Measurements from ENCODE around the gene PLET1. TPM values are rescaled to one million over a fixed set of nuclear protein-coding genes. Genes with fewer than 3 reads are reported as not detected.

The PLET1 gene
- total RNA-seq, 1 donor from 2014 or later: not detected

GRCh38 chr11:112288021-112288420 is 27.4 kb upstream of the PLET1 start:
- Histone ChIP-seq H3K27me3 (ENCODE audit: control insufficient read depth in 3 of 3, insufficient read depth in 3 of 3, low read length in 3 of 3) (no peaks in the 10 kb centered on the region), H3K4me3 (ENCODE audit: low read length in 3 of 3) (no peak overlapping the region), H3K36me3 (ENCODE audit: control insufficient read depth in 3 of 3, insufficient read depth in 3 of 3, low read length in 3 of 3) (no peaks in the 10 kb centered on the region), H3K27ac (ENCODE audit: low read depth, low read length) (no peak overlapping the region), H3K9ac (ENCODE audit: low read depth in 1 of 3, low read length in 3 of 3) (no peak overlapping the region), H3K9me3 (ENCODE audit: control insufficient read depth in 3 of 3, low read length in 3 of 3) (no peaks in the 10 kb centered on the region), H3K4me1 (ENCODE audit: control insufficient read depth in 3 of 3, insufficient read depth in 3 of 3, low read length in 3 of 3) (peaks cover 15 to 17% (median 16%) of the 10 kb centered on the region in 3 donors)

DNA sequence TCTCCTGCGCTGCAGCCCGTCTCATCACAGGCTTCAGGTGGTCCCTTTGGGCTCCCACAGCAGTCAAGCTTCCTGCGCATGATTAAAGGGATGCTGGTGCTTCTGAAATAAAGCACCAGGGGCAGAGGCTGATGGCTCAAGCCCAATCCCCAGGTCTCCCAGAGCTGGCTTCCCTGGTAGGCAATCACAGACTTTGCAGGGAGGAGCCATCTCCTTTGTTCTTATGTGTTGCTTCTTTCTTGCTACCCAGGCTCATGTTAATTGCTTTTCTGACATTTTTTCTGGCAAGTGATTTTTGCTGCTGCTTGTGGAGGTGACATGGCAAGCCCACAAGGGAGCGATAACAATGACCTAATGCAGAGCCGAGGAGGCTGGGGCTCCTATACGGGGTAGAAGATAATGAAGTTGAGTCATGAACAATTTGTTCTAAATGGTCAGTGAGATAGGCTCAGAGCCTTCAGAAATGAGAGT is 25.2 kb upstream of the PLET1 start:
- H3K9ac ChIP-seq (ENCODE audit: low read depth in 1 of 3, low read length in 3 of 3): no peak overlapping the region
- peaks cover 7 to 10% (median 7%) of the 10 kb centered on the region in 3 donors for H3K4me1 ChIP-seq (ENCODE audit: control insufficient read depth in 3 of 3, insufficient read depth in 3 of 3, low read length in 3 of 3)
- no peaks in the 10 kb centered on the region for H3K9me3 ChIP-seq (ENCODE audit: control insufficient read depth in 3 of 3, low read length in 3 of 3)
- H3K27me3 ChIP-seq (ENCODE audit: control insufficient read depth in 3 of 3, insufficient read depth in 3 of 3, low read length in 3 of 3): no peaks in the 10 kb centered on the region
- no peak overlapping the region for H3K4me3 ChIP-seq (ENCODE audit: low read length in 3 of 3)
- H3K27ac ChIP-seq (ENCODE audit: low read depth, low read length): no peak overlapping the region
- no peaks in the 10 kb centered on the region for H3K36me3 ChIP-seq (ENCODE audit: control insufficient read depth in 3 of 3, insufficient read depth in 3 of 3, low read length in 3 of 3)

DNA sequence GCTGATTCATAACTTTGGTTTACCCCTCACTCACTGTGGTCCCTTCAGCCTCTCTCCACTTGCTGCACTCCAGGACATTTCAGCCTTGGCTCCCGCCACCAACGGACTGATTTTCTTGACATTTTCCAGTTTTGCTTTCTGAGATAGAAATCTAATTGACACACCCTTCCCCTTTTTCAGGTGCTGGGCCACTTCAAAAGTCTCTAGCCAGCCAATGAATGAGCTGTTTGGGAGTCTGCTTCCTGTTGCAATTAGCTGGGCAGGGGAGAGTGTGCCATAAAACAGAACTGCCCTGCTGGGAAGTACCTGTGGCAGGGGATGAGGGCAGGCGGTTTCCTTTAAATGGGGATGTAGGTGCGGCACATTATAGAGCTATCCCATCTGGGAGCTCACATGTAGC is 21.1 kb upstream of the PLET1 start:
- no peak overlapping the region for H3K27ac ChIP-seq (ENCODE audit: low read depth, low read length)
- no peaks in the 10 kb centered on the region for H3K9me3 ChIP-seq (ENCODE audit: control insufficient read depth in 3 of 3, low read length in 3 of 3)
- no peaks in the 10 kb centered on the region for H3K27me3 ChIP-seq (ENCODE audit: control insufficient read depth in 3 of 3, insufficient read depth in 3 of 3, low read length in 3 of 3)
- H3K9ac ChIP-seq (ENCODE audit: low read depth in 1 of 3, low read length in 3 of 3): no peak overlapping the region
- H3K4me3 ChIP-seq (ENCODE audit: low read length in 3 of 3): no peak overlapping the region
- H3K4me1 ChIP-seq (ENCODE audit: control insufficient read depth in 3 of 3, insufficient read depth in 3 of 3, low read length in 3 of 3): peaks cover 4 to 5% (median 5%) of the 10 kb centered on the region in 3 donors
- no peaks in the 10 kb centered on the region for H3K36me3 ChIP-seq (ENCODE audit: control insufficient read depth in 3 of 3, insufficient read depth in 3 of 3, low read length in 3 of 3)

- H3K27ac ChIP-seq (ENCODE audit: low read depth, low read length): no peak overlapping the region
- no peaks in the 10 kb centered on the region for H3K36me3 ChIP-seq (ENCODE audit: control insufficient read depth in 3 of 3, insufficient read depth in 3 of 3, low read length in 3 of 3)
These were observed 19.8 kb upstream of the PLET1 start for GRCh38 chr11:112280268-112281126.

GRCh38 chr11:112279901-112280267 is 19.2 kb upstream of the PLET1 start:
- H3K36me3 ChIP-seq (ENCODE audit: control insufficient read depth in 3 of 3, insufficient read depth in 3 of 3, low read length in 3 of 3): no peaks in the 10 kb centered on the region
- H3K4me1 ChIP-seq (ENCODE audit: control insufficient read depth in 3 of 3, insufficient read depth in 3 of 3, low read length in 3 of 3): peaks cover 4 to 5% (median 5%) of the 10 kb centered on the region in 3 donors
- H3K9me3 ChIP-seq (ENCODE audit: control insufficient read depth in 3 of 3, low read length in 3 of 3): no peaks in the 10 kb centered on the region
- peak overlapping the region; percentile 72 to 86 (median 81) for H3K4me3 ChIP-seq (ENCODE audit: low read length in 3 of 3)
- no peak overlapping the region for H3K27ac ChIP-seq (ENCODE audit: low read depth, low read length)
- H3K27me3 ChIP-seq (ENCODE audit: control insufficient read depth in 3 of 3, insufficient read depth in 3 of 3, low read length in 3 of 3): no peaks in the 10 kb centered on the region
- H3K9ac ChIP-seq (ENCODE audit: low read depth in 1 of 3, low read length in 3 of 3): peak overlapping the region in 1 of 3 donors; percentile 76

More at GRCh38 chr11:112280268-112281126, 19.8 kb upstream of the PLET1 start:
- H3K27me3 ChIP-seq (ENCODE audit: control insufficient read depth in 3 of 3, insufficient read depth in 3 of 3, low read length in 3 of 3): no peaks in the 10 kb centered on the region
- no peaks in the 10 kb centered on the region for H3K9me3 ChIP-seq (ENCODE audit: control insufficient read depth in 3 of 3, low read length in 3 of 3)
- peak overlapping the region; percentile 50 to 76 (median 58) for H3K9ac ChIP-seq (ENCODE audit: low read depth in 1 of 3, low read length in 3 of 3)
- H3K4me3 ChIP-seq (ENCODE audit: low read length in 3 of 3): peak overlapping the region; percentile 72 to 86 (median 81)
- H3K4me1 ChIP-seq (ENCODE audit: control insufficient read depth in 3 of 3, insufficient read depth in 3 of 3, low read length in 3 of 3): peaks cover 4 to 5% (median 5%) of the 10 kb centered on the region in 3 donors

GRCh38 chr11:112278803-112279202 is 18.1 kb upstream of the PLET1 start:
- Histone ChIP-seq H3K9me3 (ENCODE audit: control insufficient read depth in 3 of 3, low read length in 3 of 3) (no peaks in the 10 kb centered on the region), H3K27me3 (ENCODE audit: control insufficient read depth in 3 of 3, insufficient read depth in 3 of 3, low read length in 3 of 3) (no peaks in the 10 kb centered on the region), H3K4me3 (ENCODE audit: low read length in 3 of 3) (no peak overlapping the region), H3K4me1 (ENCODE audit: control insufficient read depth in 3 of 3, insufficient read depth in 3 of 3, low read length in 3 of 3) (peaks cover 4 to 5% (median 5%) of the 10 kb centered on the region in 3 donors), H3K36me3 (ENCODE audit: control insufficient read depth in 3 of 3, insufficient read depth in 3 of 3, low read length in 3 of 3) (no peaks in the 10 kb centered on the region), H3K27ac (ENCODE audit: low read depth, low read length) (no peak overlapping the region), H3K9ac (ENCODE audit: low read depth in 1 of 3, low read length in 3 of 3) (no peak overlapping the region)

- H3K4me3 ChIP-seq (ENCODE audit: low read length in 3 of 3): no peak overlapping the region
These were observed 17.3 kb upstream of the PLET1 start for GRCh38 chr11:112277941-112278340.

DNA sequence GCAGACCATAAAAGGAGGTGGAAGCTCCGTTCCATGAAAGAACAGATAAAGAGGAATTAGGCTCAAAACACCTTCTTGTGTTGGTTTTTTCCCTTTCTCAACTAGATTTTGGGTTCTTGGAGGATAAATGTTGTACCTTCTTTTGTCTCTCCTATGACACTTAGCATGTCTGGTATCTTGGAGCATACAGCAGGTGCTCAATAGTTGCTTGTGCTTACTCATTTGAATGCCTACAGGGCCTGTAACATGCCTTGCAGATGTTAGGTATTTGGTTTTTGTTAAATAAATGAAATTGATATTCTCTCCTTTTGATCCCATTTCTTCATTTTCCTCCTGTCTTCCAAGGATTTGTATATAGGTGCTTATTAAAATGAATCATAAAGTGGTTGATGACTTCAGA is 16.4 kb upstream of the PLET1 start:
- Histone ChIP-seq H3K27ac (ENCODE audit: low read depth, low read length) (no peak overlapping the region), H3K4me1 (ENCODE audit: control insufficient read depth in 3 of 3, insufficient read depth in 3 of 3, low read length in 3 of 3) (peaks cover 4 to 5% (median 5%) of the 10 kb centered on the region in 3 donors), H3K4me3 (ENCODE audit: low read length in 3 of 3) (no peak overlapping the region), H3K27me3 (ENCODE audit: control insufficient read depth in 3 of 3, insufficient read depth in 3 of 3, low read length in 3 of 3) (no peaks in the 10 kb centered on the region), H3K9ac (ENCODE audit: low read depth in 1 of 3, low read length in 3 of 3) (no peak overlapping the region), H3K36me3 (ENCODE audit: control insufficient read depth in 3 of 3, insufficient read depth in 3 of 3, low read length in 3 of 3) (no peaks in the 10 kb centered on the region), H3K9me3 (ENCODE audit: control insufficient read depth in 3 of 3, low read length in 3 of 3) (no peaks in the 10 kb centered on the region)

More at GRCh38 chr11:112277941-112278340, 17.3 kb upstream of the PLET1 start:
- Histone ChIP-seq H3K27ac (ENCODE audit: low read depth, low read length) (no peak overlapping the region), H3K9ac (ENCODE audit: low read depth in 1 of 3, low read length in 3 of 3) (no peak overlapping the region), H3K36me3 (ENCODE audit: control insufficient read depth in 3 of 3, insufficient read depth in 3 of 3, low read length in 3 of 3) (no peaks in the 10 kb centered on the region), H3K9me3 (ENCODE audit: control insufficient read depth in 3 of 3, low read length in 3 of 3) (no peaks in the 10 kb centered on the region), H3K27me3 (ENCODE audit: control insufficient read depth in 3 of 3, insufficient read depth in 3 of 3, low read length in 3 of 3) (no peaks in the 10 kb centered on the region), H3K4me1 (ENCODE audit: control insufficient read depth in 3 of 3, insufficient read depth in 3 of 3, low read length in 3 of 3) (peaks cover 4 to 5% (median 5%) of the 10 kb centered on the region in 3 donors)

DNA sequence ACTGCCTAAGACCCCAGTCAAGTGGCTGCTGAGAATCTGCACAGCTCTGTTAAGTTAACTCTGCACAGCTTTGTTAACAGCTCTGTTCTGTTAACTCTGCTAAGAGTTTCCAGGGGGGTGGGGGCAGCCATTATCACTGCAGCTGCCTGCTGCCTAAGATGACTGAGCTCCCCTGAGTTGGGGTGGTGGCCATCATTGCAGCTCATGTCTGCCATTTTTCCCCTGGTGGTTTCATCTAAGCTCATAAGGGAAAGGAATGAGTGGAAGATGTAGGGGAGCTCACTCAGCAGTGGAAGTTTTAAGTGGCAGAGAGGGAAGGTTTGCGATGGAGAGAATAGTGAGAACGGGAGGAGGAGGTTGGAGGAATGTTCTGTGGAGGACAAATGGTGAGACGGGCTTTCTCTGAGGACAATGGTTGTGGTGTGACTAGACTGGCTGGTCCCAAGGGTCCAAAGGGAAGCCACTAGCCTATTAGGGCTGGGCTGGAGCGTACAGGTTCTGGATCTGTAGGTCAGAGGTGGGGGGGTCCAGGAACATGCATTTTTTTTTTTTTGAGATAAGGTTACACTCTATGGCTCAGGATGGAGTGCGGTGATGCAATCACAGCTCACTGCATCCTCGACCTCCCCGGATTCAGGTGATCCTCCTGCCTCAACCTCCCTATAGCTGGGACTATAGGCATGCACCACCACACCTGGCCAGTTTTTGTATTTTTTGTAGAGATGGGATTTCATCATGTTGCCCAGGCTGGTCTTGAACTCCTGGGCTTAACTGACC is 13.5 kb upstream of the PLET1 start:
- Histone ChIP-seq H3K36me3 (ENCODE audit: control insufficient read depth in 3 of 3, insufficient read depth in 3 of 3, low read length in 3 of 3) (no peaks in the 10 kb centered on the region), H3K9ac (ENCODE audit: low read depth in 1 of 3, low read length in 3 of 3) (no peak overlapping the region), H3K4me3 (ENCODE audit: low read length in 3 of 3) (no peak overlapping the region), H3K27ac (ENCODE audit: low read depth, low read length) (no peak overlapping the region), H3K9me3 (ENCODE audit: control insufficient read depth in 3 of 3, low read length in 3 of 3) (no peaks in the 10 kb centered on the region), H3K4me1 (ENCODE audit: control insufficient read depth in 3 of 3, insufficient read depth in 3 of 3, low read length in 3 of 3) (no peaks in the 10 kb centered on the region), H3K27me3 (ENCODE audit: control insufficient read depth in 3 of 3, insufficient read depth in 3 of 3, low read length in 3 of 3) (no peaks in the 10 kb centered on the region)

DNA sequence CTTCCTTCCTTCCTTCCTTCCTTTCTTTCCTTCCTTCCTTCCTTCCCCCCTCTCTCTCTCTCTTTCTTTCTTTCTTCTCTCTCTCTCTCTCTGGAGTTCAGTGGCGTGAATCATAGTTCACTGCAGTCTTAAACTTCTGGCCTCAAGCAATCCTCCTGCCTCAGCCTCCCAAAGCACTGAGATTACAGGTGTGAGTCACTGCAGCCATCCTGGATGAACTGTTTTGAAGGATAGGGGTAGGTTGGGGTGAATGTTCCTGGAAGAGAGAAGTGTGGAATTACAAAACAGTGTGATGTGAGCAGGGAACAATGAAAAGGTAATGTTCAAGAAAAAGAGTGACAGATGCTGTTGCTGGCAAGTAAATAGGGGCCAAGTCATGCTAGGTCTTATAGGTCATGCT is 12.4 kb upstream of the PLET1 start:
- H3K9ac ChIP-seq (ENCODE audit: low read depth in 1 of 3, low read length in 3 of 3): no peak overlapping the region
- H3K4me3 ChIP-seq (ENCODE audit: low read length in 3 of 3): no peak overlapping the region
- H3K27me3 ChIP-seq (ENCODE audit: control insufficient read depth in 3 of 3, insufficient read depth in 3 of 3, low read length in 3 of 3): no peaks in the 10 kb centered on the region
- no peaks in the 10 kb centered on the region for H3K4me1 ChIP-seq (ENCODE audit: control insufficient read depth in 3 of 3, insufficient read depth in 3 of 3, low read length in 3 of 3)
- H3K27ac ChIP-seq (ENCODE audit: low read depth, low read length): no peak overlapping the region
- no peaks in the 10 kb centered on the region for H3K36me3 ChIP-seq (ENCODE audit: control insufficient read depth in 3 of 3, insufficient read depth in 3 of 3, low read length in 3 of 3)
- no peaks in the 10 kb centered on the region for H3K9me3 ChIP-seq (ENCODE audit: control insufficient read depth in 3 of 3, low read length in 3 of 3)
